Psoas muscle (tissue), 8 donors: ENCODE measurements around the gene MAGEF1. TPM values are rescaled to one million over a fixed set of nuclear protein-coding genes. Genes with fewer than 3 reads are reported as not detected.

Experiments
- ATAC-seq, 4 donors: fragments of 200-7000 bp; cut with Tn5 transposase; one replicate each; pipeline ENCODE4 v1.9.1; 2020; ENCODE audit warnings: moderate library complexity in 3 of 4, mild to moderate bottlenecking in 2 of 4
- DNase-seq, 2 donors: peaks; one replicate each; pipeline ENCODE4 v3.0.0-alpha.2; 2020
- H3K27ac ChIP-seq: fragments of 200-600 bp; one replicate; pipeline ENCODE4 v1.8.0; 2022
- H3K27me3 ChIP-seq, 3 donors: fragments of 200-600 bp in 1 of 3; one replicate each; pipeline versions ENCODE4 v1.6.1 to v1.8.0; 2013 to 2022; ENCODE audit warnings: low read length in 2 of 3, mild to moderate bottlenecking in 2 of 3, moderate library complexity in 1 of 3; ENCODE audit not compliant: insufficient read depth in 3 of 3
- H3K36me3 ChIP-seq, 2 donors: fragments of 200-600 bp in 1 of 2; one replicate each; pipeline versions ENCODE4 v1.6.1 to v1.8.0; 2013 to 2022; ENCODE audit warnings: low read depth in 1 of 2, mild to moderate bottlenecking in 1 of 2, moderate library complexity in 1 of 2; ENCODE audit not compliant: insufficient read depth in 1 of 2
- H3K4me1 ChIP-seq: fragments of 200-600 bp; one replicate; pipeline ENCODE4 v1.8.0; 2022
- H3K4me3 ChIP-seq: fragments of 200-600 bp; one replicate; pipeline ENCODE4 v1.8.0; 2022; ENCODE audit warnings: mild to moderate bottlenecking
- H3K9me3 ChIP-seq: fragments of 200-600 bp; one replicate; pipeline ENCODE4 v1.8.0; 2022
- WGBS, 3 donors: extraction: QIAGEN DNeasy Blood & Tissue Kit; methylation state at CpG; one replicate each; pipeline versions ENCODE4 v1.1.6 to v1.1.7; 2013; 5-methylcytosine and 5-hydroxymethylcytosine counted together
- intact Hi-C, 2 donors: fragments of 100-400 bp; cut with DNase I; formaldehyde crosslinking; loops; one replicate each; pipeline versions ENCODE4 v1.11.0 to v1.14.2; 2022
- polyA plus RNA-seq, 3 donors: library from polyadenylated mRNA; stranded (reverse); fragments of 200-250 nt; gene quantifications; one replicate each; pipeline ENCODE4 v1.2.3, GENCODE V29; 2013
- total RNA-seq, 4 donors: library from RNA; stranded (reverse); fragmentation: NEBNext Ultra II Directional in 2 of 4; extraction: Animal tissue kit (Norgen Biotek cat#: 25700) in 2 of 4; gene quantifications; one replicate each; pipeline versions ENCODE4 v1.2.1 to v1.2.4, GENCODE V29; 2021 to 2023
- TF ChIP-seq, protein P1 (sequence below): fragments of 200-600 bp; IDR thresholded peaks from one replicate; pipeline ENCODE4 v1.8.0; 2022; ENCODE audit warnings: antibody characterized with exemption
- donor health status: healthy with polysubstance abuse.
- donor health status: DM: no; HTN: no; CAD: no; lungs with moderate emphysema.
- donor health status: Bipolar disorder and iron deficiency.
- donor health status: healthy.
- donor health status: DM: yes; HTN: yes; CAD: no.
- donor health status: DM: no; HTN: no; CAD: no.
- donor health status: DM: no; HTN: no; CAD: no.
- donor health status: DM: yes; HTN: yes; CAD: no.

The MAGEF1 gene
- total and polyA plus RNA-seq, 7 donors: 13.0 to 27.3 (median 17.6) TPM

DNA sequence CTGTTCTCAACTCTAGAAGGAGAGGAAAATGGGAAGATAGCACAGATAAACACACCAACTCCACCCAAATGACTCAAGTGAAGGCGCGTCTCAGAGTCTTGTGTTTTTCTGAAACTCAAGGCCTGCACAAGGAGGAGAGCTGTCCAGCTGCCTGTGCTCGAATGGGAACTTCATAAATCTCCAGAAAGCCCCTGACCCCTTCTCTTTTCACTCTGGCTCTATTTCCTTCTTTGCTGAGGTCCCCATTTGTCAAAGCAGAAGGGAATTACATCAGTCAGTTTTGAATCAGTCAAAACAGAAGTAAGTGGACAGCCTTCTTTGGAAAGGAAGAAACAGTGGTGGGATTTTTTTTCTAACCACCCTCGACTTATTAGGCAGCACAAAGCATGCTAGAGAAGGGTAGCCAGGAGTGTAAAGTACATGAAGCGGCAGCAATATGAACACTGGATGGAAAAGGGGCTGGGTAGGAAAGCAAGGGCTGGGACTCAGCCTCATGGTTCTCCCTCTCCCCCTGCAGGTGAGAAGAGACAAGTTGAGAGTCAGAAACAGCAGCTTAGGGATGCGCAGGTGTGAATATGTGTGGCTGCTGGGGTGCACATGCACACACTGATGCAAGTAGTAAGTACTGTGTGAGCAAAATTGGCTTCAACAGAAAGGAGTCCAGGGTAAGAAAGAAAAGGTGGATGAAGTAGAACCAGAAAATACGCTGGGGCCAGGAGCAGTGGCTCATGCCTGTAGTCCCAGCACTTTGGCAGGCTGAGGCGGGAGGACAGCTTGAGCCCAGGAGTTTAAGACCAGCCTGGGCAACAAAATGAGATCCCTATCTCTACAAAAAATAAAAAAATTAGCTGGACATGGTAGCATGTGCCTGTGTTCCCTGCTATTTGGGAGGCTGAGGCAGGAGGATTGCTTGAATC is 36.6 kb upstream of the MAGEF1 start:
- Histone ChIP-seq H3K9me3 (no peaks in the 10 kb centered on the region), H3K27ac (no peak overlapping the region), H3K27me3 (no peaks in the 10 kb centered on the region), H3K4me3 (no peak overlapping the region), H3K36me3 (no peaks in the 10 kb centered on the region), H3K4me1 (peaks cover 12% of the 10 kb centered on the region)
- intact Hi-C loops: loop anchor here in 1 of 2 donors (2.0 kb wide), 1 partner anchor 42 kb away; no protein-coding TSS in a partner anchor
- WGBS, 3 donors: 75 to 85% (median 77%) methylated on average over 8 of the region's 8 CpGs
- TF ChIP-seq, protein P1, sequence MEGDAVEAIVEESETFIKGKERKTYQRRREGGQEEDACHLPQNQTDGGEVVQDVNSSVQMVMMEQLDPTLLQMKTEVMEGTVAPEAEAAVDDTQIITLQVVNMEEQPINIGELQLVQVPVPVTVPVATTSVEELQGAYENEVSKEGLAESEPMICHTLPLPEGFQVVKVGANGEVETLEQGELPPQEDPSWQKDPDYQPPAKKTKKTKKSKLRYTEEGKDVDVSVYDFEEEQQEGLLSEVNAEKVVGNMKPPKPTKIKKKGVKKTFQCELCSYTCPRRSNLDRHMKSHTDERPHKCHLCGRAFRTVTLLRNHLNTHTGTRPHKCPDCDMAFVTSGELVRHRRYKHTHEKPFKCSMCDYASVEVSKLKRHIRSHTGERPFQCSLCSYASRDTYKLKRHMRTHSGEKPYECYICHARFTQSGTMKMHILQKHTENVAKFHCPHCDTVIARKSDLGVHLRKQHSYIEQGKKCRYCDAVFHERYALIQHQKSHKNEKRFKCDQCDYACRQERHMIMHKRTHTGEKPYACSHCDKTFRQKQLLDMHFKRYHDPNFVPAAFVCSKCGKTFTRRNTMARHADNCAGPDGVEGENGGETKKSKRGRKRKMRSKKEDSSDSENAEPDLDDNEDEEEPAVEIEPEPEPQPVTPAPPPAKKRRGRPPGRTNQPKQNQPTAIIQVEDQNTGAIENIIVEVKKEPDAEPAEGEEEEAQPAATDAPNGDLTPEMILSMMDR: no peak
- DNase-seq (no peak), ATAC-seq (no peak)

- TF ChIP-seq, protein P1: no peak
- DNase-seq (no peak), ATAC-seq (no peak)
- WGBS, 3 donors: 81 to 84% (median 84%) methylated on average over 14 of the region's 14 CpGs
- Histone ChIP-seq H3K27me3 (no peaks in the 10 kb centered on the region), H3K27ac (no peak overlapping the region), H3K4me1 (peaks cover 8% of the 10 kb centered on the region), H3K4me3 (no peak overlapping the region), H3K9me3 (no peaks in the 10 kb centered on the region), H3K36me3 (no peaks in the 10 kb centered on the region)
- intact Hi-C loops: no loop called here
Observed at GRCh38 chr3:184746131-184747120, 34.6 kb upstream of the MAGEF1 start.

- WGBS, 3 donors: 80 to 82% (median 81%) methylated on average over 11 of the region's 11 CpGs
- TF ChIP-seq, protein P1: no peak
- no peaks in the 10 kb centered on the region for H3K9me3 ChIP-seq
- no peaks in the 10 kb centered on the region for H3K27me3 ChIP-seq
- intact Hi-C loops: no loop called here
- ATAC-seq: no peak
- H3K4me3 ChIP-seq: no peak overlapping the region
- no peak for DNase-seq
- no peaks in the 10 kb centered on the region for H3K36me3 ChIP-seq
- no peaks in the 10 kb centered on the region for H3K4me1 ChIP-seq
- H3K27ac ChIP-seq: no peak overlapping the region
Observed at GRCh38 chr3:184745526-184745925, 33.7 kb upstream of the MAGEF1 start.

GRCh38 chr3:184743248-184743647 is 31.4 kb upstream of the MAGEF1 start:
- intact Hi-C loops: no loop called here
- no peak overlapping the region for H3K27ac ChIP-seq
- no peak for ATAC-seq
- H3K4me1 ChIP-seq: no peaks in the 10 kb centered on the region
- DNase-seq: no peak
- no peaks in the 10 kb centered on the region for H3K27me3 ChIP-seq
- WGBS, 3 donors: 86 to 95% (median 95%) methylated on average over 3 of the region's 3 CpGs
- H3K36me3 ChIP-seq: no peaks in the 10 kb centered on the region
- no peak overlapping the region for H3K4me3 ChIP-seq
- H3K9me3 ChIP-seq: no peaks in the 10 kb centered on the region
- TF ChIP-seq, protein P1: no peak
